ENCODE measurements around the gene SDK1. TPM values are rescaled to one million over a fixed set of nuclear protein-coding genes. Genes with fewer than 3 reads are reported as not detected.

Gene SDK1
- total RNA-seq, 2 experiments from 2014 or later, result 0.10 to 0.17 TPM

- Mint-ChIP-seq H3K27ac (no peak overlapping the region), H3K4me3 (no peak overlapping the region), H3K27me3 (no peaks in the 10 kb centered on the region), H3K9me3 (peaks cover 3% of the 10 kb centered on the region), H3K36me3 (ENCODE audit: low read depth) (no peaks in the 10 kb centered on the region), H3K4me1 (no peaks in the 10 kb centered on the region)
- no peak for DNase-seq
- CTCF ChIA-PET, result interaction anchor here (0.6 kb wide), 1 partner anchor 23 kb away, joined by 3 read pairs; no protein-coding TSS in a partner anchor
- POLR2A ChIA-PET, result no interaction called here
Measured at GRCh38 chr7:3636131-3636860, 335.2 kb downstream of the SDK1 start.

GRCh38 chr7:3639253-3639652, 338.2 kb downstream of the SDK1 start:
- Mint-ChIP-seq H3K36me3 (ENCODE audit: low read depth) (no peaks in the 10 kb centered on the region), H3K27me3 (no peaks in the 10 kb centered on the region), H3K4me3 (no peak overlapping the region), H3K9me3 (no peaks in the 10 kb centered on the region), H3K4me1 (no peaks in the 10 kb centered on the region), H3K27ac (no peak overlapping the region)
- DNase-seq, result no peak
- POLR2A ChIA-PET, result no interaction called here
- CTCF ChIA-PET, result no interaction called here

GRCh38 chr7:3641582-3641981, 340.5 kb downstream of the SDK1 start:
- H3K9me3 Mint-ChIP-seq, result no peaks in the 10 kb centered on the region
- CTCF ChIA-PET, result interaction anchor here (0.7 kb wide), 1 partner anchor 45 kb away, joined by 3 read pairs; no protein-coding TSS in a partner anchor
- POLR2A ChIA-PET, result no interaction called here
- no peaks in the 10 kb centered on the region for H3K4me1 Mint-ChIP-seq
- no peak overlapping the region for H3K4me3 Mint-ChIP-seq
- DNase-seq, result no peak
- H3K27ac Mint-ChIP-seq, result no peak overlapping the region
- no peaks in the 10 kb centered on the region for H3K36me3 Mint-ChIP-seq (ENCODE audit: low read depth)
- H3K27me3 Mint-ChIP-seq, result no peaks in the 10 kb centered on the region

- no peaks in the 10 kb centered on the region for H3K4me1 Mint-ChIP-seq
- ChIA-PET CTCF (no interaction called here), POLR2A (no interaction called here)
- no peaks in the 10 kb centered on the region for H3K27me3 Mint-ChIP-seq
- no peak overlapping the region for H3K4me3 Mint-ChIP-seq
- no peak for DNase-seq
- H3K36me3 Mint-ChIP-seq (ENCODE audit: low read depth), result no peaks in the 10 kb centered on the region
- no peaks in the 10 kb centered on the region for H3K9me3 Mint-ChIP-seq
- H3K27ac Mint-ChIP-seq, result no peak overlapping the region
Measured at GRCh38 chr7:3643091-3643490, 342.0 kb downstream of the SDK1 start.

- Mint-ChIP-seq H3K4me1 (no peaks in the 10 kb centered on the region), H3K27me3 (no peaks in the 10 kb centered on the region), H3K27ac (no peak overlapping the region), H3K36me3 (ENCODE audit: low read depth) (no peaks in the 10 kb centered on the region), H3K4me3 (no peak overlapping the region), H3K9me3 (no peaks in the 10 kb centered on the region)
- ChIA-PET CTCF (no interaction called here), POLR2A (no interaction called here)
- DNase-seq, result no peak
Measured at GRCh38 chr7:3648276-3648675, 347.2 kb downstream of the SDK1 start.

- H3K27ac Mint-ChIP-seq, result no peak overlapping the region
Measured at GRCh38 chr7:3649250-3649649, 348.2 kb downstream of the SDK1 start.

GRCh38 chr7:3649678-3650440, 348.8 kb downstream of the SDK1 start:
- Mint-ChIP-seq H3K9me3 (no peaks in the 10 kb centered on the region), H3K36me3 (ENCODE audit: low read depth) (no peaks in the 10 kb centered on the region), H3K4me1 (no peaks in the 10 kb centered on the region), H3K27me3 (no peaks in the 10 kb centered on the region), H3K27ac (no peak overlapping the region), H3K4me3 (no peak overlapping the region)
- CTCF ChIA-PET, result no interaction called here
- no peak for DNase-seq
- POLR2A ChIA-PET, result no interaction called here

More at GRCh38 chr7:3649250-3649649, 348.2 kb downstream of the SDK1 start:
- CTCF ChIA-PET, result no interaction called here
- Mint-ChIP-seq H3K36me3 (ENCODE audit: low read depth) (no peaks in the 10 kb centered on the region), H3K4me3 (no peak overlapping the region), H3K4me1 (no peaks in the 10 kb centered on the region), H3K27me3 (no peaks in the 10 kb centered on the region), H3K9me3 (no peaks in the 10 kb centered on the region)
- POLR2A ChIA-PET, result no interaction called here
- DNase-seq, result no peak

- no peak for DNase-seq
- Mint-ChIP-seq H3K4me3 (no peak overlapping the region), H3K36me3 (ENCODE audit: low read depth) (no peaks in the 10 kb centered on the region), H3K4me1 (no peaks in the 10 kb centered on the region), H3K27me3 (no peaks in the 10 kb centered on the region), H3K27ac (no peak overlapping the region), H3K9me3 (no peaks in the 10 kb centered on the region)
- CTCF ChIA-PET, result no interaction called here
- POLR2A ChIA-PET, result no interaction called here
Measured at GRCh38 chr7:3650844-3651243, 349.8 kb downstream of the SDK1 start.

GRCh38 chr7:3655635-3656034, 354.6 kb downstream of the SDK1 start:
- Mint-ChIP-seq H3K27me3 (no peaks in the 10 kb centered on the region), H3K36me3 (ENCODE audit: low read depth) (no peaks in the 10 kb centered on the region), H3K4me3 (no peak overlapping the region), H3K4me1 (no peaks in the 10 kb centered on the region), H3K27ac (no peak overlapping the region), H3K9me3 (no peaks in the 10 kb centered on the region)
- ChIA-PET CTCF (no interaction called here), POLR2A (no interaction called here)
- no peak for DNase-seq

- DNase-seq, result no peak
- Mint-ChIP-seq H3K27me3 (no peaks in the 10 kb centered on the region), H3K36me3 (ENCODE audit: low read depth) (no peaks in the 10 kb centered on the region), H3K27ac (no peak overlapping the region), H3K9me3 (no peaks in the 10 kb centered on the region), H3K4me1 (no peaks in the 10 kb centered on the region), H3K4me3 (no peak overlapping the region)
- ChIA-PET CTCF (no interaction called here), POLR2A (no interaction called here)
Measured at GRCh38 chr7:3657206-3657605, 356.2 kb downstream of the SDK1 start.

GRCh38 chr7:3668743-3669142, 367.7 kb downstream of the SDK1 start:
- Mint-ChIP-seq H3K27ac (no peak overlapping the region), H3K9me3 (no peaks in the 10 kb centered on the region), H3K36me3 (ENCODE audit: low read depth) (no peaks in the 10 kb centered on the region), H3K4me1 (no peaks in the 10 kb centered on the region), H3K27me3 (no peaks in the 10 kb centered on the region), H3K4me3 (no peak overlapping the region)
- POLR2A ChIA-PET, result no interaction called here
- CTCF ChIA-PET, result no interaction called here
- no peak for DNase-seq

- CTCF ChIA-PET, result interaction anchor here (0.6 kb wide), 1 partner anchor 876 kb away, joined by 6 read pairs; no protein-coding TSS in a partner anchor
- Mint-ChIP-seq H3K4me3 (no peak overlapping the region), H3K4me1 (no peaks in the 10 kb centered on the region), H3K27ac (no peak overlapping the region), H3K36me3 (ENCODE audit: low read depth) (no peaks in the 10 kb centered on the region), H3K27me3 (no peaks in the 10 kb centered on the region), H3K9me3 (no peaks in the 10 kb centered on the region)
- DNase-seq, result no peak
- POLR2A ChIA-PET, result no interaction called here
Measured at GRCh38 chr7:3670898-3671297, 369.8 kb downstream of the SDK1 start.

- Mint-ChIP-seq H3K27ac (no peak overlapping the region), H3K27me3 (no peaks in the 10 kb centered on the region), H3K36me3 (ENCODE audit: low read depth) (no peaks in the 10 kb centered on the region), H3K4me3 (no peak overlapping the region), H3K4me1 (no peaks in the 10 kb centered on the region), H3K9me3 (no peaks in the 10 kb centered on the region)
- ChIA-PET POLR2A (no interaction called here), CTCF (interaction anchor here (0.7 to 1.5 kb wide), 2 partner anchors 9 to 179 kb away, joined by 3 to 5 read pairs; no protein-coding TSS in a partner anchor)
- DNase-seq, result peak; percentile 49
Measured at GRCh38 chr7:3673524-3673923, 372.5 kb downstream of the SDK1 start.

Measured in activated CD4-positive, alpha-beta T cell treated with anti-CD3 and anti-CD28 coated beads, Interleukin-2, amount 10 ng/mL, durations not matched to agents 7 days and 5 days (primary cell).